Measurements from ENCODE around the gene INPP5F. TPM values are rescaled to one million over a fixed set of nuclear protein-coding genes. Genes with fewer than 3 reads are reported as not detected.
A peak's percentile ranks its signal among the peaks of the same experiment; 100 is the strongest.

INPP5F gene
- total RNA-seq, 1 experiment from 2014 or later, result 26.4 TPM

DNA sequence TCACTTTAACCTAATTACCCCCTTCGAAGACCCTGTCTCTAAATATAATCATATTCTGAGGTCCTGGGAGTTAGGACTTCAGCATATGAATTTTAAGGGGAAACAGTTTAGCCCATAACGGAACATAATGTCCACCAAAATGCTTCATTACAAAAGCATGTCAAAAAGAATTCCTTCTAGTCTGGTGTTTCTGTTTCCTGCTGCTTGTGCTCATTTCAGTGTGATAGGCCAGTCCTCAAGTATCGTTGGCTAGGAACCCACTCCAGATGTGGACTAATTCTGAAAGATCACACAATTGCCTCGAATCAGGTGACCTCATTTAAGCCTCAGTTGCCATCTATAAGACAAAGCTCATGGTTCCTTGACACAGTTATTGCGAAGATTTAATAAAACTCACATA lies 29.6 kb downstream of the INPP5F start:
- peaks cover 12% of the 10 kb centered on the region for H3K36me3 Mint-ChIP-seq (ENCODE audit: insufficient read depth, unreplicated experiment)
- POLR2A ChIA-PET, result no interaction called here
- H3K27ac Mint-ChIP-seq (ENCODE audit: unreplicated experiment), result no peak overlapping the region
- no peaks in the 10 kb centered on the region for H3K27me3 Mint-ChIP-seq (ENCODE audit: insufficient read depth, unreplicated experiment)
- no peak overlapping the region for H3K4me3 ChIP-seq (ENCODE audit: low read depth, low read length)
- H3K4me3 Mint-ChIP-seq (ENCODE audit: unreplicated experiment), result no peak overlapping the region
- H3K4me1 ChIP-seq, result peaks cover 2% of the 10 kb centered on the region; the same call in 1 of the 2 replicates
- peaks cover 14% of the 10 kb centered on the region for H3K4me1 Mint-ChIP-seq (ENCODE audit: low read depth, unreplicated experiment)
- H3K9me3 ChIP-seq, result no peaks in the 10 kb centered on the region
- H3K9me3 Mint-ChIP-seq (ENCODE audit: unreplicated experiment), result no peaks in the 10 kb centered on the region
- CTCF ChIA-PET, result interaction anchor here (0.6 kb wide), 1 partner anchor 101 kb away, joined by 3 read pairs; no protein-coding TSS in a partner anchor
- no peak for DNase-seq
- H3K27me3 ChIP-seq (replicated peaks; ENCODE audit: control insufficient read depth, insufficient read depth, low read length), result no peaks in the 10 kb centered on the region
- no peaks in the 10 kb centered on the region for H3K36me3 ChIP-seq (ENCODE audit: control insufficient read depth, insufficient read depth, low read length)
- TF ChIP-seq, protein P1, sequence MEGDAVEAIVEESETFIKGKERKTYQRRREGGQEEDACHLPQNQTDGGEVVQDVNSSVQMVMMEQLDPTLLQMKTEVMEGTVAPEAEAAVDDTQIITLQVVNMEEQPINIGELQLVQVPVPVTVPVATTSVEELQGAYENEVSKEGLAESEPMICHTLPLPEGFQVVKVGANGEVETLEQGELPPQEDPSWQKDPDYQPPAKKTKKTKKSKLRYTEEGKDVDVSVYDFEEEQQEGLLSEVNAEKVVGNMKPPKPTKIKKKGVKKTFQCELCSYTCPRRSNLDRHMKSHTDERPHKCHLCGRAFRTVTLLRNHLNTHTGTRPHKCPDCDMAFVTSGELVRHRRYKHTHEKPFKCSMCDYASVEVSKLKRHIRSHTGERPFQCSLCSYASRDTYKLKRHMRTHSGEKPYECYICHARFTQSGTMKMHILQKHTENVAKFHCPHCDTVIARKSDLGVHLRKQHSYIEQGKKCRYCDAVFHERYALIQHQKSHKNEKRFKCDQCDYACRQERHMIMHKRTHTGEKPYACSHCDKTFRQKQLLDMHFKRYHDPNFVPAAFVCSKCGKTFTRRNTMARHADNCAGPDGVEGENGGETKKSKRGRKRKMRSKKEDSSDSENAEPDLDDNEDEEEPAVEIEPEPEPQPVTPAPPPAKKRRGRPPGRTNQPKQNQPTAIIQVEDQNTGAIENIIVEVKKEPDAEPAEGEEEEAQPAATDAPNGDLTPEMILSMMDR (IDR thresholded peaks at IDR 0.05; ENCODE audit: insufficient read depth in 1 of 2, low read depth in 1 of 2, low read length in 1 of 2, severe bottlenecking in 1 of 2, unreplicated experiment in 1 of 2), result no peak
- no TSS peak for BruUV-seq (replicated peaks)
- intact Hi-C loops (cut with micrococcal nuclease; ENCODE audit: unreplicated experiment), result no loop called here

DNA sequence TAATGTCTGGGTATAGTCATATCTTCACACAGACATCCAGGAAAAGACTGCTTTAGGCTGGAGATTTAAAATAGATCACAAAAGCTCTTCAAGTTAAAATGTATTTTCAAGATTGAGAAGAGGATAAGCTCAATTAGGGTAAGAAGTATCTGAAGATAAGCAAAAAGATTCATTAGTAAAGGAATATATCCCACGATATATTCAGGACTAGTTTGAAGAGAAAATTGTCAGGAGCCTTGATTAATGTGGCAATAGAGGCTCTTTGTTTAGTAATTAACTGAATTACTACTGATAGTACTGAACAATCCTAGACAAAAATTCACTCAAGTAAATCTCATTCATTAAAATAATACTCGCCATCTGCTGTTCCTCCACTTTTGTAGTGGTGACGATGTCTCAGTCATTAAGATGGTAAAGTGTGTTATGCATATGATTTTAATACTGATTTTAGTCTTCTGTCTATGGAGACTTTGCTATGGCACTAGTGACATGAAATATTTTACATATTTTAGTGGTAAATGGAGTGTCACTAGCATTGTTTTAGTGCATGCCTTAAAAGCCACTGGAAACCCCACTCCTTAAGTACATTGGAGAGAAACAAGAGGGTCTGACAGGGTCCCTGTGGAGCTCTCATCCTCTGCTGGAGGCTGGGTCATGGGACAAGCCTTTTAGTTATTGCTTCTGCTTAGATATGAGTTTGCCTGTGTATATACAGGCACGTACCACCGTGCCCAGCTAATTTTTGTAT lies 32.8 kb downstream of the INPP5F start:
- Mint-ChIP-seq H3K36me3 (ENCODE audit: insufficient read depth, unreplicated experiment) (peaks cover 13% of the 10 kb centered on the region), H3K4me3 (ENCODE audit: unreplicated experiment) (no peak overlapping the region), H3K27ac (ENCODE audit: unreplicated experiment) (peak overlapping the region; percentile 30), H3K4me1 (ENCODE audit: low read depth, unreplicated experiment) (peaks cover 12% of the 10 kb centered on the region), H3K9me3 (ENCODE audit: unreplicated experiment) (no peaks in the 10 kb centered on the region), H3K27me3 (ENCODE audit: insufficient read depth, unreplicated experiment) (no peaks in the 10 kb centered on the region)
- intact Hi-C loops (cut with micrococcal nuclease; ENCODE audit: unreplicated experiment), result no loop called here
- Histone ChIP-seq H3K9me3 (no peaks in the 10 kb centered on the region), H3K4me1 (peaks cover 12% of the 10 kb centered on the region), H3K4me3 (ENCODE audit: low read depth, low read length) (no peak overlapping the region), H3K36me3 (ENCODE audit: control insufficient read depth, insufficient read depth, low read length) (peaks cover 2% of the 10 kb centered on the region; the same call in 1 of the 2 replicates), H3K27me3 (replicated peaks; ENCODE audit: control insufficient read depth, insufficient read depth, low read length) (no peaks in the 10 kb centered on the region)
- ChIA-PET POLR2A (no interaction called here), CTCF (no interaction called here)
- BruUV-seq (replicated peaks), result no TSS peak
- TF ChIP-seq, protein P1 (IDR thresholded peaks at IDR 0.05; ENCODE audit: insufficient read depth in 1 of 2, low read depth in 1 of 2, low read length in 1 of 2, severe bottlenecking in 1 of 2, unreplicated experiment in 1 of 2), result no peak
- no peak for DNase-seq

DNA sequence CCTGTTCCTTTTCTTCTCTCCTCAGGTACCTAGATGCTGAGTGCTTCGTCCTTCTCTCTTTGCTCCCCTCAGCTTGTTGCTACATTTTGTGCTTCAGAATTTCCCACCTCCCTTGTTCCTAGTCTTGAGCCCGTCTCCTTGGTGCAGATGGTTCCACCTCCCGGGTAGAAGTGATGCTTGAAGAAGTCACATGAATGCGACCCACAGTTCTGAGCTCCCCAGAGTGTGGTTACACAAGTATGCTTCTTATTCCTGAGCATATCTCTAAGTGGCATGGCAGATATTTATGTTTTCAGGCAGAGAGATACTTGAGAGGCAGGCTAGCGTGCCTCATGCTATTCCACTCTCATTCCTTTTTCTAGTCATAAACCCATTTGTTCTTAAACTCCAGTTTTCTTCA lies 34.0 kb downstream of the INPP5F start:
- ChIA-PET CTCF (no interaction called here), POLR2A (no interaction called here)
- Histone ChIP-seq H3K4me3 (ENCODE audit: low read depth, low read length) (no peak overlapping the region), H3K36me3 (ENCODE audit: control insufficient read depth, insufficient read depth, low read length) (peaks cover 2% of the 10 kb centered on the region; the same call in 1 of the 2 replicates), H3K9me3 (no peaks in the 10 kb centered on the region), H3K27me3 (replicated peaks; ENCODE audit: control insufficient read depth, insufficient read depth, low read length) (no peaks in the 10 kb centered on the region), H3K4me1 (peaks cover 19% of the 10 kb centered on the region)
- intact Hi-C loops (cut with micrococcal nuclease; ENCODE audit: unreplicated experiment), result no loop called here
- TF ChIP-seq, protein P1 (IDR thresholded peaks at IDR 0.05; ENCODE audit: insufficient read depth in 1 of 2, low read depth in 1 of 2, low read length in 1 of 2, severe bottlenecking in 1 of 2, unreplicated experiment in 1 of 2), result no peak
- Mint-ChIP-seq H3K9me3 (ENCODE audit: unreplicated experiment) (no peaks in the 10 kb centered on the region), H3K27me3 (ENCODE audit: insufficient read depth, unreplicated experiment) (no peaks in the 10 kb centered on the region), H3K4me3 (ENCODE audit: unreplicated experiment) (no peak overlapping the region), H3K4me1 (ENCODE audit: low read depth, unreplicated experiment) (peaks cover 18% of the 10 kb centered on the region), H3K36me3 (ENCODE audit: insufficient read depth, unreplicated experiment) (peaks cover 11% of the 10 kb centered on the region), H3K27ac (ENCODE audit: unreplicated experiment) (peak overlapping the region; percentile 2)
- BruUV-seq (replicated peaks), result no TSS peak
- no peak for DNase-seq
